Astrocyte (in vitro differentiated cells and primary cell): ENCODE data around the gene GDF2.

Experiments used
- EZH2 ChIP-seq: IDR thresholded peaks from 2 replicates; pipeline ENCODE4 v1.6.1; 2012; ENCODE audit warnings: mild to moderate bottlenecking, low read length, inconsistent platforms; ENCODE audit not compliant: insufficient read depth
- TF ChIP-seq, protein P1 (sequence below): IDR thresholded peaks from 2 replicates; pipeline ENCODE4 v1.5.1; 2011; ENCODE audit warnings: low read depth, mild to moderate bottlenecking, inconsistent platforms, low read length, moderate library complexity; ENCODE audit not compliant: insufficient read depth

DNA sequence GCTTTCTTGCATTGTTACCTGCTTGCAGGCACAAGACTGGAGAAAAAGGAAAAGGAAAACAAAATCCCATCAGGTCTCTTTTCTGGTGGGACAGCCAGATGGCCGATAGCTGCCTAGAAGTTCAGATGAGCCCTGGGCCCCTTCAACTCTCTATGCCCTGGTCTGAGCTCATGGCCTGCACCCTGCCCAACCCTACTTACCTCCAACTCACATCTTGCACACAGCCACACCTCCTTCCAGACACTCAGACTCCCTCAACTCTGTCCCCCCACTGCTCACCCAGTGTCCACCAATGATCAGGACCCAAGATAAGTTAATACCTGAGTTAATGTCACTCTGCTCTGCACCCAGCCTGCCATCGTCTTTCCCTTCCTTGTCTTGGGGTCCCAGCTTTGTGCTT, 36.8 kb downstream of the GDF2 start:
- TF ChIP-seq, protein P1, sequence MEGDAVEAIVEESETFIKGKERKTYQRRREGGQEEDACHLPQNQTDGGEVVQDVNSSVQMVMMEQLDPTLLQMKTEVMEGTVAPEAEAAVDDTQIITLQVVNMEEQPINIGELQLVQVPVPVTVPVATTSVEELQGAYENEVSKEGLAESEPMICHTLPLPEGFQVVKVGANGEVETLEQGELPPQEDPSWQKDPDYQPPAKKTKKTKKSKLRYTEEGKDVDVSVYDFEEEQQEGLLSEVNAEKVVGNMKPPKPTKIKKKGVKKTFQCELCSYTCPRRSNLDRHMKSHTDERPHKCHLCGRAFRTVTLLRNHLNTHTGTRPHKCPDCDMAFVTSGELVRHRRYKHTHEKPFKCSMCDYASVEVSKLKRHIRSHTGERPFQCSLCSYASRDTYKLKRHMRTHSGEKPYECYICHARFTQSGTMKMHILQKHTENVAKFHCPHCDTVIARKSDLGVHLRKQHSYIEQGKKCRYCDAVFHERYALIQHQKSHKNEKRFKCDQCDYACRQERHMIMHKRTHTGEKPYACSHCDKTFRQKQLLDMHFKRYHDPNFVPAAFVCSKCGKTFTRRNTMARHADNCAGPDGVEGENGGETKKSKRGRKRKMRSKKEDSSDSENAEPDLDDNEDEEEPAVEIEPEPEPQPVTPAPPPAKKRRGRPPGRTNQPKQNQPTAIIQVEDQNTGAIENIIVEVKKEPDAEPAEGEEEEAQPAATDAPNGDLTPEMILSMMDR, result no peak
- no peak for TF ChIP-seq EZH2
